ENCODE results near the gene RAB27A.

DNA sequence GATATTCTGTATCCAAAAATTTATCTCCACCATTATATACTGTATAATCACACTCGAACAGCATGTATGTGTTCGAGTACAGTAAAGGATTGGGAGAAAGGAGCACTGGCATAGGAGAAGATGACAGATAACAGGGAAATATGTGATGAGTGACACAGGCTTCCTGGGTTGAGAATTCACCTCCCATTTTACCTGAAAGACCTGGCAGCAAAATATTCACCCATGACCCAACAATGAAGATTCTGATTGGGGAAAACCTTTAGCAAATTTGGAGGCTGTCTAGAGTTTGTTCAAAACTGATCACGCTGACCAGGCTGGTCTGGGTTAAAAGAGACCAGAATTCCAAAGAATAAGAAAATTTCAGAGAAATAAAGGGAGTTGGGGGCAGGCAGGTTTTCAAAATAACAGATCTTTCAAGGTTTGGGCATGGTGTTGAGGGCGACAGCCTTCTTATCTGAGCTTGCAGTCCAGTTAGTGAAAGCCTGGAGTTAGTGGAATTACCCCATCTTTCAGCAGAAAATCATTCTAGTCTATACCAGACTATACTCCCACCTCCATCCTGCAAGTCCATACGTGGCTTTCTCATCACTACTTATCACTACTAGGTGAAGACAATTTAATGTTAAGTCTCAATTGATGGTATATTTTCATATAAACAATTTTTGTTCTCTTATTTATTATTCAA, 50.0 kb downstream of the RAB27A start:
- TF ChIP-seq, protein P1, sequence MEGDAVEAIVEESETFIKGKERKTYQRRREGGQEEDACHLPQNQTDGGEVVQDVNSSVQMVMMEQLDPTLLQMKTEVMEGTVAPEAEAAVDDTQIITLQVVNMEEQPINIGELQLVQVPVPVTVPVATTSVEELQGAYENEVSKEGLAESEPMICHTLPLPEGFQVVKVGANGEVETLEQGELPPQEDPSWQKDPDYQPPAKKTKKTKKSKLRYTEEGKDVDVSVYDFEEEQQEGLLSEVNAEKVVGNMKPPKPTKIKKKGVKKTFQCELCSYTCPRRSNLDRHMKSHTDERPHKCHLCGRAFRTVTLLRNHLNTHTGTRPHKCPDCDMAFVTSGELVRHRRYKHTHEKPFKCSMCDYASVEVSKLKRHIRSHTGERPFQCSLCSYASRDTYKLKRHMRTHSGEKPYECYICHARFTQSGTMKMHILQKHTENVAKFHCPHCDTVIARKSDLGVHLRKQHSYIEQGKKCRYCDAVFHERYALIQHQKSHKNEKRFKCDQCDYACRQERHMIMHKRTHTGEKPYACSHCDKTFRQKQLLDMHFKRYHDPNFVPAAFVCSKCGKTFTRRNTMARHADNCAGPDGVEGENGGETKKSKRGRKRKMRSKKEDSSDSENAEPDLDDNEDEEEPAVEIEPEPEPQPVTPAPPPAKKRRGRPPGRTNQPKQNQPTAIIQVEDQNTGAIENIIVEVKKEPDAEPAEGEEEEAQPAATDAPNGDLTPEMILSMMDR (conservative IDR thresholded peaks at IDR 0.05; ENCODE audit: low read depth in 2 of 2) = no peak
- no peak for TF ChIP-seq EZH2 (IDR thresholded peaks at IDR 0.05; ENCODE audit: low read depth, unreplicated experiment)
- no peak for TF ChIP-seq EZH2phosphoT487 (IDR thresholded peaks at IDR 0.05; ENCODE audit: unreplicated experiment)
- TF ChIP-seq POLR2AphosphoS5 (IDR thresholded peaks at IDR 0.05; ENCODE audit: low read depth) = no peak
- TF ChIP-seq, protein P2, sequence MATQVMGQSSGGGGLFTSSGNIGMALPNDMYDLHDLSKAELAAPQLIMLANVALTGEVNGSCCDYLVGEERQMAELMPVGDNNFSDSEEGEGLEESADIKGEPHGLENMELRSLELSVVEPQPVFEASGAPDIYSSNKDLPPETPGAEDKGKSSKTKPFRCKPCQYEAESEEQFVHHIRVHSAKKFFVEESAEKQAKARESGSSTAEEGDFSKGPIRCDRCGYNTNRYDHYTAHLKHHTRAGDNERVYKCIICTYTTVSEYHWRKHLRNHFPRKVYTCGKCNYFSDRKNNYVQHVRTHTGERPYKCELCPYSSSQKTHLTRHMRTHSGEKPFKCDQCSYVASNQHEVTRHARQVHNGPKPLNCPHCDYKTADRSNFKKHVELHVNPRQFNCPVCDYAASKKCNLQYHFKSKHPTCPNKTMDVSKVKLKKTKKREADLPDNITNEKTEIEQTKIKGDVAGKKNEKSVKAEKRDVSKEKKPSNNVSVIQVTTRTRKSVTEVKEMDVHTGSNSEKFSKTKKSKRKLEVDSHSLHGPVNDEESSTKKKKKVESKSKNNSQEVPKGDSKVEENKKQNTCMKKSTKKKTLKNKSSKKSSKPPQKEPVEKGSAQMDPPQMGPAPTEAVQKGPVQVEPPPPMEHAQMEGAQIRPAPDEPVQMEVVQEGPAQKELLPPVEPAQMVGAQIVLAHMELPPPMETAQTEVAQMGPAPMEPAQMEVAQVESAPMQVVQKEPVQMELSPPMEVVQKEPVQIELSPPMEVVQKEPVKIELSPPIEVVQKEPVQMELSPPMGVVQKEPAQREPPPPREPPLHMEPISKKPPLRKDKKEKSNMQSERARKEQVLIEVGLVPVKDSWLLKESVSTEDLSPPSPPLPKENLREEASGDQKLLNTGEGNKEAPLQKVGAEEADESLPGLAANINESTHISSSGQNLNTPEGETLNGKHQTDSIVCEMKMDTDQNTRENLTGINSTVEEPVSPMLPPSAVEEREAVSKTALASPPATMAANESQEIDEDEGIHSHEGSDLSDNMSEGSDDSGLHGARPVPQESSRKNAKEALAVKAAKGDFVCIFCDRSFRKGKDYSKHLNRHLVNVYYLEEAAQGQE (IDR thresholded peaks at IDR 0.05; ENCODE audit: unreplicated experiment) = no peak
